ENCODE results near the gene PPME1. TPM values are rescaled to one million over a fixed set of nuclear protein-coding genes. Genes with fewer than 3 reads are reported as not detected.

PPME1 gene
- total RNA-seq, 1 donor from 2014 or later, result 31.2 TPM

DNA sequence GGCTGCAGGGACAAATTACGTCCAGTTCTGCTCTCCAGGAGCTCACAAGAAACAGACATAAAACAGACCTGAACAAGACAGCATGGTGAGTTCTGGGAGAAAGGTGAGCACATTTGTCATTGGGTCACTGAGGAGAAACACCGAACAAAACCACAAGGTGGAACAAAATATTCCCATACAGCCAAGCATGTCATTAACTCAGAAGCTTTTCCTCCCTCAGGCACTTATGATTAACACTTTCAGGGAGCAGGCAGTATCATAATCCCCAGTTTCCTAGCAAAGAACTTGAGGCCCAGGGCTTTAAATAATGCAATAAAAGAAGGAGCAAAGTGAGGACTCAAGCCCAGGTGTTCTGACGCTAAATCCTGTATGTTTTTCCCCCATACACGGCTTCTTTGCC, 97.4 kb downstream of the PPME1 start:
- intact Hi-C loops (cut with micrococcal nuclease), result no loop called here
- no peak for DNase-seq
- ATAC-seq, result no peak

DNA sequence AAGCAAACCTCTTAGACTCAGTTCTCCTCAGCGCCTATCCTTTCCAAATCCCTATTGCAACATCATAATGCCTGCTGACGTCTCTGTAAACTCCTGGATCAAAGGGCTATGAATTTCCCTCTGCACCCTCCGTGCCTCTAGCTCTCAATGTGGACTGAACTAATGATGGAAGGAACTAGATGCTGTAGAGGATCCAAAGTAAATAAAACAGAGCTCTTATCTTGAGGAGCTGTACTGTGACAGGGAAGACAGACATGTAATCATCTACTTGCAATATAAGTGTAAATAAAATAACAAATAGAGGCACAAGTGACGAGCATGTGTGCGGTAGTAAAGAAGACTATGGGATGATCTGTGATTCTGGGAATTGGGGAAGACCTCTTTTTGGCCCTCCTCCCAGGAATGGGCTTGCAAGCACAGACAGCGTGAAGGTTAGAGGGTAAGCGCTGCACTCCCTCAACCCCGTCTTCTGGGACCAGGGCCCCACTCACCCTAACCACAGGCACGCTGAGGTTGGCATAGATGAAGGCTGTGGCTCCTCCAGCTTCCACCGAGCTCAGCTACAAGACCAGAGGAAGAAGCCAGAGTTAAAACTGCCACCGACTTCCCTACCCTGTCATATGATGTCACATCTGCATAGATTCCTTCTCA, 98.2 kb downstream of the PPME1 start:
- ATAC-seq, result no peak
- DNase-seq, result no peak
- intact Hi-C loops (cut with micrococcal nuclease), result no loop called here

DNA sequence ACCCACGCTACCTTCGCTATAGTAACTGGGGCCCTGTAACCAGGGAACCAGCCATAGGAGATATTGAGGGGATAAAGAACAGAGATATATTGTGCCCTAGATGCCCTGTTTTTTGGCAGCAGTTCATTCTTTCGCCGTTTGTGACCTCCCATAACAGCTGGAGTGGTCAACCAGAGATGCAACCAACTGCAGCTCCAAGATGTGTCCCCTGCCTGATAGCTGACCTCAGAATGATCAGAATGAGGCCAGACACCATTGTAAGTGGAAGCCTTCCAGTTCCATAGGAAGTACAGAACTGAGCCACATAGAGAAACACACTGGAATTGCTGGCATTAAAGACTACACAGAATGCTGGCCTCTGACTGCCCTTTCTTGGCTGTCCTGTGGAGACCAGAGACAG, 101.2 kb downstream of the PPME1 start:
- no peak for ATAC-seq

DNA sequence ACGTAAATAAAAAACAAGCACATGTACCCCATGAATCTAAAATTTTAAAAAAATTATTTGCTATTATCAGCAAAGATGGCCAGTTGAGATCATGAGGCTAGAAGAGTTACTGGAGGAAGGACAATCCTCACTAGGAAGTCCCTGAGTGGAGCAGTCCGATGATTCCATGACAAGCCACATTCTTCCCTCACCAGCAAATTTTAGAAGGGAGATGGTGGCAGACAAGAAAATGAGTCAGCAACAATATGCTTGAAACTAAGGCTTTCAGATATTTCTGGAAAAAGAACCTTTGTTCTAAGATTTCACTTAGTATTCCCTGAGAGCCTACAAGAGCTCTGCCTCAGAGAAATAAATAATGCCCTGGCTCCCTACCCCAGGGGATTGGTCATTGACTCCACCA, 105.5 kb downstream of the PPME1 start:
- intact Hi-C loops (cut with micrococcal nuclease), result no loop called here
- DNase-seq (no peak), ATAC-seq (no peak)

More for the DNA sequence above, 101.2 kb downstream of the PPME1 start:
- DNase-seq, result no peak
- intact Hi-C loops (cut with micrococcal nuclease), result no loop called here

DNA sequence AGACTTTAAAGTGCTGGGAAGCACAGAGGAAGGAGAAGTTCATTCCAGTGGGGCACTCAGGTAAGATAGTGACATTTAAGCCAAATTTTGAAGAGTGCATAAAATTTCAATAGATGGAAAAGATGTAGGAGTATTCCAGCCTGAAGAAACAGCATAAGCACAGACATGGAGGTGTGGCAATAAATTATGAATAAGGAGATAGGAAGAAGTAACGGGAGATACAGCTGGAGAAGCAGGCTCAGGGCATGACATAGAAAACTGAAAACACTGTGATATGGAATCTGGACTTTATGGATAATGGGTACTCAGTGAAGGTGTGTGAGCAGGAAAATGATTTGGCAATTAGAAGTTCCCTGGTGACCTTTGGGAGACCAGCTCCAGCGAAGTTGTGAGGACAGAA, 107.0 kb downstream of the PPME1 start:
- ATAC-seq, result no peak
- intact Hi-C loops (cut with micrococcal nuclease), result no loop called here

DNA sequence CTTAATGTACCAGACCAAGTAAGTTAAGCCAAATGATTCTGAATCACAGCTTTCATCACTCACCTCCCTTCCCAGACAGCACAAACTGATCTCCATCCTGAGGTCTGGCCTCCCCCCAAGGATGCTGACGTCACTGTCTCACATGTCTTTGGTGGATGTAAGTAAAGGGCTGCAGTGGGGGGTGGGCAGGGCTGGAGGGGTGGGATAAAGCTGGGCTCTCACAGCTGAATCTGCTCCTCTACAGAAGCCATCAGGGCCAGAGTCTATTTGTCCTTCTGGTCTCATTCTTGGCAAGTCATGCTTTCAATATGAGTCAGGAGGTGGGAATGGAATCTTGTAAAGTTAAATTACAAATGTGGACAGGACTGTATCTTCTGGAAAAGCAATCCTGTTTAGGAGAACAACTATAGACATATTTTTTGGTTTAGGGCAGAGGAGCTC, 107.7 kb downstream of the PPME1 start:
- intact Hi-C loops (cut with micrococcal nuclease), result no loop called here
- DNase-seq, result peak; percentile 64
- ATAC-seq, result peak; percentile 56

More for the DNA sequence above, 107.0 kb downstream of the PPME1 start:
- DNase-seq, result no peak

DNA sequence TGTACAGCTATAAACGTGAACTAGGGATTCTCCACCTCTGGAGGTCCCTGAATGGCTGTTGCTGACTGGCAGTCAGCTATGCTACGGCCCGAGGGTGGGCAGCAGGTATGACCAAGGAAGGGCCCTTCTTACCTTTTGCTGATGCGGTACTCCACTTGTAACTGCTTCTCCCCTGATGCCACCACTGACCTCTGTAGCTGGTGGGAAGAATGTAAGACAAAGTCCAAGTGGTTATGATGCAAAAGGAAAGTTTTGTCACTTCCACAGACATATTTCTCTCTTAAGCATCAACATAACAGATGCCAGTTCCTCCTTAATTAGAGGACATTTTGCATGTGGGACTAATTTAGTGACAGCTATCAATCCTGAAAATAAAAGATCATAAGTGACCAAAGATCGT, 108.2 kb downstream of the PPME1 start:
- intact Hi-C loops (cut with micrococcal nuclease), result no loop called here
- ATAC-seq (no peak), DNase-seq (no peak)

DNA sequence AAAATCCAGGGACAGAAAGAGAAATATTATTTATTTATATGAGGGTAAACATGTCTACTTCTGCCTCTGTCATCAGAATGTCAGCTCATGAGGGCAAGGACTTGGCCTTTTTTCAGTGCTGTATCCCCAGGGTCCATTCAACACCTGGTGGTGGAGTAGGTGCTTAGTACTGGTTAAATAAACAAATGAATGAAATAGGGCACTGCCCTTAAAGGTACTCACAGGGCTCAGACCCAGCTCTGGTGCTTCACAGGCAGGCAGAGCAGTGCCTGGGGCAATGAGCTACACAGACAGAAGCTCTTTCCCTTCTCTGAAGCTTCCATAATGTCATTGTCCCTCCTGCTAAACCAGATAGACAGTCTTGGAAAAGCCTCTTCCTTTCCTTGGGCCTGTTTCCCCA, 109.4 kb downstream of the PPME1 start:
- no peak for ATAC-seq
- no peak for DNase-seq
- intact Hi-C loops (cut with micrococcal nuclease), result no loop called here

DNA sequence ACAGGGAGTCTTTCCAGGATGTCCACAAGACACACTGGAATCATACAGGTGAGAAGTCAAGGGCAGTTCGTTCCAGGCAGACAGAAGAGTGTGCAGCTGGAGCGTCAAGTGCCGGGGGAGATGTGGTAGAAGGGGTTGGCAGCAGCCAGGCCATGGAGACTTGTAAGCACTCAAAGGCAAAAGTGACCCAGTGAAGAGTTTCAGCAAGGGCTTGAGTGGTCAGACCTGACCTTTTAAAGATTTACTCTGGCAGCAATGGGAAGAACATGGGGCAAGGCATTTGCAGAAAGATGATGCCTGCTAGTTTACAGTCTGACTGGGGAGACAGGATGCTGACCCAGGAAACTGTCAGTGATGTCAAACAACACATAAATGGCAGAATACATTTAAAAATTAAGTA, 111.3 kb downstream of the PPME1 start:
- intact Hi-C loops (cut with micrococcal nuclease), result no loop called here
- DNase-seq (no peak), ATAC-seq (no peak)

DNA sequence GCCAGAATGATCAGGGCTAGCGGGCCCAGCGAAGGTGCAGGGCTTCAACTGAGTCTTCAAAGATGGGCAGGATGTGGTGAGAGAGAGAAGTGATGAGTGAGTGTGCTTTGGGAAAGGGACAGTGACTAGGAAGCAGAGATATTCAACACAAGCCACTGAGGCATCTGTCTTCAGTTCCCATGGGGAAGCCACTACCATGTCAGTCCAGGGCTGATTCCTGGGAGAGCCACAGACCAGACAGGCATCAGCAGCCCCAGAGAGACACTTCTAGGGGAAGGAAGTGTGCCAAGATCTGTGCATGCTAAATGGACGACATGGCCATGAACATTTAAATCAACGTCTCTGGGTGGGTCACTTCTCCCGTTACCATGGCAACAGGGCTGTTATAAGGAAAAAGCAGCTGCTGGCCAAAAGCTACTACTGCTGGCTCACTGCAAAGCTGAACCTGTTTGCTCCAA, 111.9 kb downstream of the PPME1 start:
- DNase-seq (no peak), ATAC-seq (no peak)
- intact Hi-C loops (cut with micrococcal nuclease), result no loop called here

DNA sequence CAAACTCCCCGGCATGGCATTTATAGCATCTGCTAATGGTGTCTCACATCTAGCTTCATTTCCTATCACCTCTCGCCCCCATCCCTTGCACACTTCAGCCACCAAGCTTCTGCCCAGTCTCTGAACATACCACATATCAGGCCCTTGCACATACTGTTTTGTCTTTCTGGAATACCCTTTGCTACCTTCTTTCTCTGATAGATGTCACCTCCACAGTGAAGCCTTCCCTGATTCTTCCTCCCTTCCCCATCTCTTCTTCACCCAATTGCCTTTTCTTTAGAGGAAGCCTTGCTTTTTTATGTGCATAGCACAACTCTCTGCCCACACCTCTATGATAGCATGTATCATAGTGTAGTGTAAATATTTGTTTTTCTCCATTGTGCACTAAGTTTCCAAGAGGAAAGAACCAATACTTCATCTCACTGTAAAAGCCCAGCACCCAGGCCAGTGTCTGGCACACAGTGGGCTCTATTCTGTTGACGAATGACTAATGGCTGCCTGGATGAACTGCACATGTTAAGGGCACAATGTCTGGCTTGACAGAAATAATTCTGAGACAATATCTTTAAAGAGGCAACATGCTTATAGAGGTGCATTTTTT, 112.6 kb downstream of the PPME1 start:
- no peak for ATAC-seq
- intact Hi-C loops (cut with micrococcal nuclease), result no loop called here

DNA sequence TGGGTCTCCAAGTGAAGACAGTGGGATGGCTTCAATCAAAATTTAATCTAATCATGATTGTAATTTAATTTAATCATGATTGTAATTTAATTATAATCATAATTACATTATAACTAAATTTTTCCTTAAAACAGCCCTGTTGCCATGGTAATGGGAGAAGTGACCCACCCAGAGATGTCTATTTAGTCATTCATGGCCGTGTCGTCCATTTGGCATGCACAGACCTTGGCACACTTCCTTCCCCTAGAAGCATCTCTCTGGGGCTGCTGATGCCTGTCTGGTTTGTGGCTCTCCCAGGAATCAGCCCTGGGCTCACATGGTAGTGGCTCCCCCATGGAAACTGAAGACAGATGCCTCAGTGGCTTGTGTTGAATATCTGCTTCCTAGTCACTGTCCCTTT, 113.4 kb downstream of the PPME1 start:
- DNase-seq (no peak), ATAC-seq (no peak)
- intact Hi-C loops (cut with micrococcal nuclease), result no loop called here

More for the DNA sequence above, 112.6 kb downstream of the PPME1 start:
- DNase-seq, result no peak

DNA sequence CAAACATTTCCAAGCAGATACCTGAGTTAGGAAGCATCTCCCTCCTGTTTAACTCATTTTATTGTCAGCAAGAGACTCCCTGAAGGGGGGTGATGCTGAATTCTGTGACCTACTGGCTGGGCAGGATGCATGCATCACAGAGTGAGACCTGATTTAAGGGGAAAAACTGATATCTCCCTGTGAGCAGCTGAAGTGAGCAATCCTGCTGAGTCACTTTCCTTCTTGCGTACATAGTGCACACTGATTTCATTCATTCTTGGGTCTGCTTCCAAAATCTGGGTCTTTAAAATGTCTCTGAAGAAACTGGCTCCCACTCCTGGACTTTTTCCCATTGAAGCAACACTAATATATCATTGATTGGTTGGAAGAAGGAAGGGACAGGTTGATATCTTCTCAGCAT, 117.1 kb downstream of the PPME1 start:
- peak; percentile 39 for ATAC-seq
- DNase-seq, result no peak
- intact Hi-C loops (cut with micrococcal nuclease), result no loop called here

DNA sequence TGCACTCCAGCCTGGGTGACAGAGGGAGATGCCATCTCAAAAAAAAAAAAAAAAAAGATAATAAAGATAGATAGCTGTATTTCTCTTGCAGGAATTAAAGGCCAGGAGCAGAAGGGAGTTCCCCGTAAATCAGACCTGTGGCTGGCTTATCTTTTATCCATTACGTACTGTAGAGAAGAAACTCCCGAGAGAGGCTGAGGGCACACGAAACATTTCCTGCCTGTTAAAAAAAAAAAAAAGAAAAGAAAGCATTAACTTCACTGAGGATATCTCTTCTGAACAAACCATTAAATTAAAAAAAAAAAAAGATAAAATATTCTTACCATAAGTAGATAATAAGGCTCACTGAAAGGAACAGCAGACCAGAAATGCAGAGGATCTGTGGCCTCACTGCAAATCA, 117.8 kb downstream of the PPME1 start:
- no peak for DNase-seq
- intact Hi-C loops (cut with micrococcal nuclease), result no loop called here
- no peak for ATAC-seq

DNA sequence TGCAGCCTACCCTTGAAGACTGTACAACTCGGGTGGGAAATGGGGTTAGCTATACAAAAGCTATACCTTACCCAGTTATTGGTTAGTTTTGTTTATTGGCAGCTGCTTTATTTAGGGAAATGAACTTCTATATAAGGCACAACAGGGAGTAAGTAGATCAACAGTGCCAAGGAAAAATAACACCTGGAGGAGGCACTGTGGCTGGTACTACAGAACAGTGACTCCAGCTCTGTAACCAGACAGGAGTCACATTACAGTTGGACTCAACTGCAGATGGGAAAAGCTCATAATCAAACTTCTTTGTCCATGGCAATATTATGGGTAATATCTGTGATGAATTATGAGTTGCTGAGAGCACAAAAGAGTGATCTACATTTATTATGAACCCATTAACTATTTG, 126.4 kb downstream of the PPME1 start:
- ATAC-seq (no peak), DNase-seq (no peak)
- intact Hi-C loops (cut with micrococcal nuclease), result no loop called here

DNA sequence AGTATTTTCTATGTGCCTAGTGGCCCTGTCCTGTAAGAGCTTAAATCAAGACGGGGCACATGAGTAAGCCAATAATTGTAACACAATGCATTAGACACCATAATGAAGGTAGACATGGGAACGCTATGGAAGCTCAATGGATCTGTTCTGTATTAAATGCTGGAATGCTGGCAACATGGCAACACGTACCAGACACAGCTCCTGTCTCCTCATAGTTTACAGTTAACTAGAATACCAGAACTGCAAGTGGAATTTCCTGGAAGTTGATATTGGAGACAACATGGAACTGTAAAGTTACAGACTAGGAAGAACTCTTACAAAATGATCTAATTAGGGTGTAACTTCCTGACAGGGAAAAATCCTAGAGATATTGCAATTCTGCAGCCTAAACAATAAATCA, 127.9 kb downstream of the PPME1 start:
- intact Hi-C loops (cut with micrococcal nuclease), result no loop called here
- DNase-seq, result no peak
- no peak for ATAC-seq

Other genes with a start within 250 kb of the PPME1 start
- not detected for gene DNAJB13, start 220.3 kb upstream of the PPME1 start, total RNA-seq
- gene UCP2, start 188.4 kb upstream of the PPME1 start, total RNA-seq, result 28.6 TPM
- gene UCP3, start 162.2 kb upstream of the PPME1 start, total RNA-seq, result 11.9 TPM
- 10.5 TPM for gene C2CD3, start 287 bp upstream of the PPME1 start, total RNA-seq
- 0.17 TPM for gene P4HA3, start 140.4 kb downstream of the PPME1 start, total RNA-seq
- 1.7 TPM for gene PGM2L1, start 227.1 kb downstream of the PPME1 start, total RNA-seq